Measurements from ENCODE around the gene SASS6.

GRCh38 chr1:100075773-100076172 is 57.0 kb downstream of the SASS6 start:
- no peak for TF ChIP-seq POLR2A (IDR thresholded peaks at IDR 0.05)
- TF ChIP-seq CTCF (IDR thresholded peaks at IDR 0.05), result no peak

All from Peyer's patch (tissue), 4 donors.